NCI-H2171 (cell line): ENCODE measurements around the gene CCNDBP1.
"Not testable (repeated sequence)": the region's sequence is repeated elsewhere in the genome, so short reads cannot be mapped to it uniquely, and the experiment has no call there.

ENCODE experiments used
- DNase-seq: peaks from one replicate; lab custom pipeline; 2025; lab: John Stamatoyannopoulos, UW

Gene CCNDBP1

DNA sequence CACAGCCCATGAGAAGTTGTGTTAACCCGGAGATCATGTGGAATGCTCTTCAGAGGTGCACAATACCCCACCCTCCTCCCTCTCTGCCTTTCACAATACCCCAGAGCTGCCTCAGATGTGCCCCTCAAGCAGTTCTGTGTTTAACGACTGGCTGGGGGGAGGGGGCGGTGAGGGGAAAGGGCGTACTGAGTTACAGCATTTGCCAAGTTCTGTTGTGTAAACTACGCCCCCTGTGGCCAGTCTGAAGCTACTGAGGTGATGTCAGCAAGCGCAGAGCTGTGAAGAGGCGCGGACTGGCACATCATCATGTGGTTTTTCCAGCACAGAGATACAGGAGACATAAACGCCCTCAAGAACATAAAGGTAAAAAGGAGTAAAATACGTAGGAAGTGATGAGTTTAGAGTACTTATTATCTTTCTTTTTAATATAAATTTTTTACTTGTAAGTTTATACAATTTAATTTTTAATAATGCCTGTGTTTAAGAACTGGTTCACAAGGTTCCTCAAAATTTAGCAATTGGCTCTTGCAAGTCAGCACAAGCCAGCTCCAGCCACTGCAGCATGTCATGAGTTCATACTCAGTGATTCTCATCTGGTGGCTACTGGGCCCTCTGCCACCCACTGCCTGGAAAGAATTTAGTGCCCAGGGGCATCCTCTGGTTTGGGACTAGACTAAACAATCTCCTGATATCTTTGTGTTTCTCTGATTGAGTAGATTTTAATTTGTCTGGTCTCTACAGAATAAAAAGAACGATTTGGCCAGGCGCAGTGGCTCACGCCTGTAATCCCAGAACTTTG lies 33.9 kb downstream of the CCNDBP1 start:
- no peak for DNase-seq

DNA sequence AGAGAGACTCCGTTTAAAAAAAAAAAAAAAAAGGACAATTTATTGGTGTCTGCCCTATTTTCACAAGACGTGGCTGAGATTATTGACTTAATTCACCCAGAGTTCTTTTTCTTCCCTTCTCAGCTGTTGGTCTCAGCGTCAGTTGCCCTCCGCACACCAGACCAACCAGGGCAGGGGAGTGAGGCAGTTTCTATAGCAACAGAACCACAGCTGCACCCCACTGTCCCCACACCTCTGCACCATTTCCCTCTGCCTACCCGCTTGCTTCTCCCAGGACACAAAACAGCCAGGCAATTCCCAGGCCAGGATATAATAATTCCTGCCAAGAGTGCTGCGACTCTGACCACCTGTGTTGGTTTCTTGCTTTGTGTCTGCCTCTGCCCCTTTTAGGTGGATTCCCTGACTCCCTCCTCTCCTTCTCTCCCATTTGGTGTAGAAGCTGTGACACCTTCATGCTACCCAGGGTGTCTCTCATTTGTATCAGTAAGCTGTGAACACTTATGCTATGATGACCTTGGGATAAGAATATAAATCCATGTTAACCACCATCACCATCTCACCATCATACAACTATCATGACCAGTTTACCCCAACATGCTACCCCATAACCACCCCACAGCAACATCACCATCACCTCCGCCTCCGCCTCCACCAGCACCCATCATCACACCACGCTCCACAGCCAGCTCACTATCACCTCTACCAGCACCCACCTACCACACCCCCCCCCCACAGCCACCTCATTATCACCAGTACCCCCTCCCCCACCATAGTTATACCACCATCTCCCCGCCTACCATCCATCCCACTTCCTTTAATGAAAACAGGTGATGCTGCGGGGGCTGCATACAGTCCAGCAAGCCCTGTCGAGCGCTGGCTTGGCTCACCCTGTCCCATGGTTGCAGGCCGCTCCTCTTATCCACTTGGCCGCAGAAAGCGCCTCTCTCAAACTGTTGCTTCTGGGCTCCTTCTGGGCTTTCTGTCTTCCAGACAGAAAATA lies 35.0 kb downstream of the CCNDBP1 start:
- no peak for DNase-seq

DNA sequence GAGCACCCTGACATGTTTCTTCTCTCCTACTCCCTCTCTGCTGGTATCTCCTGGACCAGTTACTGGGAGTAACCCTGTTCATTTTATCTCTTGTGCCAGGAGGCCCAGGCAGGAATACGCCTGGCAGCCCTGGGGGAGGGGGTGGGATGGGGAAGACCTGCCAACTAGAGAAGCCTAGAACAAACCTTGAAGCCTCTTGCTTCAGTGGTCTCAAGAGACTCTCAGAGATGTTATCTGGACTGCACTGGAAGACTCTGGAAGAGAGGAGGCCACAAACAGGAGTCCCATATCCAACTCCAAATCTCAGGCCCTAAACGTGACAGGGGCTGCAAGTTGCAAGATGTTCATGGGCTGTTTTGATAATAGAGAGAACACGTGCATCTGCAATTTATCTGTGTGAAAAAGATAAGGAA lies 35.8 kb downstream of the CCNDBP1 start, which contains the start of gene EPB42:
Gene EPB42 (minus strand): TSS at position 28 of the 413 bp plus-strand sequence. CDS start 193 bp downstream, outside the sequence.
- no peak for DNase-seq

DNA sequence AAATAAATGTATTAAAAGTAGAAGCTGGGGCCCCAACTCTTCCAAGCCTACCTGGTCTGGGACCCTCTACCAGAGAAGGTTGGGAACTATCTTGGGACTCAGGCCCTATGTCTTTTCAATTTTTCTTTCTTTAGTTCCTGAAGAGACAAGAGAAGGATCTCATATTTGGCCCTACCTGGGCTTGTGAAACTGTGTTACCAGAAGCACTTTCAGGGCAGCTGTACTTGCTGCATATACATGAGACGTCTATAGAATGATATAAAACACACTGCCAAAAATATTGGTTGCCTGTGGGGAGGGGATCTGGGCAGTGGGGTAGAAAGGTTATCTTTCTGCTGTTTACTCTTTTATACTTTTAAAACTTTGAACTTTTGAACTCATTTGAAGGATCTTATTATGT lies 36.2 kb downstream of the CCNDBP1 start:
- DNase-seq: no peak

DNA sequence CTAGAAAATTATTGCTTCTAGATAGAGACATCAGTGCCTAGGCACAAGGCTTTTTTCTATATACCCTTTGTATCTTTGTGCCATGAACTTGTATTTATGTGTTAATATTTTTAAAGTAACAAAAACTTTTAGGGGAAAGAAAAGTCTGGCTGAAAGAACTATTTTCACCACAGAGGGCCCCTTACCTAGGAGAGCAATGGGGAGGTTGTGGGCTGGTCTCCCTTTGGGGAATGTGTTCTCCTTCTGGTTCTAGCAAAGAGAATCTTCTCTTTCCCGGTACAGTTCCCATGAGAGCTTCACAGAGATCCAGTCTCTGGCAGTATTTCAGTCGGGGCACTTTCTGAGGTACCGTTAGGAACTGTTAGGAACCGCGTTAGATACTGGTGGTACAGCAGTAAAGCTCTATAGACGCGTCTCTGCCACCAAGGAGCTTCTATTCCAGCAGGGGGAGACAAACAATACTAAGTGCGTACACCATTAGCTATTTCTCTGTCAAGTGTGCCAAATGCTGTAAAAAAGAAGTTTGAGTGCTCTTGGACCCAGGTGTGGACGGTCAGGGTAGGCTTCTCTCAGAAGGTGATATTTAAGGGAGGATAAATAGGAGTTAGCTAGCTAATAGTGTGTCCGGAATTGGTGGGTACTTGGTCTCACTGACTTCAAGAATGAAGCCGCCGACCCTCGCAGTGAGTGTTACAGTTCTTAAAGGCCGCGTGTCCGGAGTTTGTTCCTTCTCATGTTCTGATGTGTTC lies 40.2 kb downstream of the CCNDBP1 start:
- DNase-seq: peak; percentile 18

DNA sequence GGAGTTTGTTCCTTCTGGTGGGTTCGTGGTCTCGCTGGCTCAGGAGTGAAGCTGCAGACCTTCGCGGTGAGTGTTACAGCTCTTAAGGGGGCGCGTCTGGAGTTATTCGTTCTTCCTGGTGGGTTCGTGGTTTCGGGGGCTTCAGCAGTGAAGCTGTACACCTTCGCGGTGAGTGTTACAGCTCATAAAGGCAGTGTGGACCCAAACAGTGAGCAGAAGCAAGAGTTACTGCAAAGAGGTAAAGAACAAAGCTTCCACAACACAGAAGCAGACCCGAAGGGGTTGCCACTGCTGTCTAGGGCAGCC lies 40.7 kb downstream of the CCNDBP1 start:
- not testable (repeated sequence) for DNase-seq

DNA sequence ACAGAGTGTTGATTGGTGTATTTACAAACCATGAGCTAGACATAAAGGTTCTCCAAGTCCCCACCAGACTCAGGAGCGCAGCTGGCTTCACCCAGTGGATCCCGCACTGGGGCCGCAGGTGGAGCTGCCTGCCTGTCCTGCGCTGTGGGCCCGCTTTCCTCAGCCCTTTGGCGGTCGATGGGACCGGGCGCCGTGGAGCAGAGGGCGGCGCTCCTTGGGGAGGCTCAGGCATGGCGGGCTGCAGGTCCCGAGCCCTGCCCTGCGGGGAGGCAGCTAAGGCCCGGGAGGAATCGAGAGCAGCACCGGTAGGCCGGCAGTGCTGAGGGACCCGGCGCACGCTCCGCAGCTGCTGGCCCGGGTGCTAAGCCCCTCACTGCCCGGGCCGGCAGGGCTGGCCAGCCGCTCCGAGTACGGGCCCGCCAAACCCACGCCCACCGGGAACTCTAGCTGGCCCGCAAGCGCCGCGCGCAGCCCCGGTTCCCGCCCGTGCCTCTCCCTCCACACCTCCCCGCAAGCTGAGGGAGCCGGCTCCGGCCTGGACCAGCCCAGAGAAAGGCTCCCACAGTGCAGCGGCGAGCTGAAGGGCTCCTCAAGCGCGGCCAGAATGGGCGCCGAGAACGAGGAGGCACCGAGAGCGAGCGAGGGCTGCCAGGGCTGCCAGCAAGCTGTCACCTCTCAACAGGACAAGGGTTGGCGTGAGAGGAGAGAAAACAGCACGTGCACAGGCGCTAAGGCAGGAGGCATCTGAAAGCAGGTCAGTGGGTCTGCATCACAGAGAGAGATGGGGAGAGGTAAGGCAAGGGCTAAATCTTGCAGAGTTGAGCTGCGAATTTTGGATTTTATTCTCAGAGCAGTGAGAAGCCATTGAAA lies 41.5 kb downstream of the CCNDBP1 start:
- DNase-seq: no peak

DNA sequence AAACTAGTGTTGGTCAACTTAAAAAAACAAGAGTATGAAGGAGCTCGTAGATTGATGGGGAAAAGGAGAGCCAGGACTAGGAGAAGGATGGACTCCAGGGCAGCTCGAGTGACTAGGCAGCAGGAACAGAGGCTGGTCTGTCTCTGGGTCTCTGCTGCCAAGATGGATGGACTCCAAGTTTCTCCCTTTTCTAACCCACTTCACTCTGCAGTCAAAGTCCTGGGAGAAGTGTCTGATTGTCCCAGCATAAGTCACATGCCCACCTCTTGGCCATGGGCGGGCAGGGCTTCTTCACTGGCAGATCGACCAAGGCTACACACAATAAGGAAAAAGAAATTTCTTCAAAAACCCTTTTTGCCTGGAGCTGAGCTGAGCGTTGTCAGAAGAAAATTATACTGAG lies 44.8 kb downstream of the CCNDBP1 start:
- DNase-seq: no peak

DNA sequence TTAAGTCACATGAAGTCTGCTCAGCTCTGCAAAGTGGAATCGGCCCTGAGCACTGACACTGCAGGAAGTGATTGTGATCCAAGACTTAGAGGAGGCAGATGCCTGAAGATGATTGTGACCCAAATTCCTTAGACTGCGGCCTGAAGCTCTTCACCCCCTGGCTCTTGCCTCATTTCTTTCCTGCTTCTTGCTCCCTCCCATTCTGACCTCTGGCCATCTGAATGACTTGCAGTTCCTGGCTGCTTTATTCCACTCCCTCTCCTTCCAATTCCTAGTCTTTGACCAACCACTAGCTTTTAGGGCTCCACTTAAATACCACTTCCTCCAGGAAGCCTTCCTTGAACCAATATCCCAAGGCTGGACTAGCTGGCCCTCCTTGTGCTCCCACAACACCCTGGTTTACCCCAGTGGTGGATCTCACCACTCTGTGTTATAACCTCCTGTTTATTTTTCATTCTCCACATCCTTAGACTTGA lies 45.5 kb downstream of the CCNDBP1 start:
- DNase-seq: no peak

DNA sequence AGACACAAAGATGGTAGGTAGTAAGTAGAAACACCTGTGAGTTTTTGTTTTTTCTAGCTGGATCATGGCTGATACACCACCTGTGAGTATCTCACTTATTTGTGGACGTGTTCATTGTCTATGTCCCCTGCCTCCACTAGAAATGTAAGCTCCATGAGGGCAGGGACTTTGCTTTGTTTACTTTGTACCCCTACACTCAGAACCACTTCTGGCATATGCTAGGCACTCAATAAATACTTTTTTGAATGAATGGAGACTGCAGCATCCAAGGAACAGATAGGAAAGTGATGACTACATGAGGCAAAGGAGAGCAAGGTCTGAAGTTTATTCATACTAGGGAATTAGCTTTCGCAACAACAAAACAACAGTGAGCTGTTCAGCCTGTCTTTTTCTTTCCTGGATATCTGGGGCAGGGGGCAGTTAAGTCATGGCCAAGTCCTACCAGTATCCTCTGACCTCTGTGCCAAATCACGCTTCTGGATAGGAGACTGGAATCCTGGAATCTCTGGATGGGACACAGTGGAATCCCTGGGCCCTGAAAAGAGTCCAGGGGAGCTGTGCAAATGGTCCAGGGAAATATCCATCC lies 47.2 kb downstream of the CCNDBP1 start:
- no peak for DNase-seq

DNA sequence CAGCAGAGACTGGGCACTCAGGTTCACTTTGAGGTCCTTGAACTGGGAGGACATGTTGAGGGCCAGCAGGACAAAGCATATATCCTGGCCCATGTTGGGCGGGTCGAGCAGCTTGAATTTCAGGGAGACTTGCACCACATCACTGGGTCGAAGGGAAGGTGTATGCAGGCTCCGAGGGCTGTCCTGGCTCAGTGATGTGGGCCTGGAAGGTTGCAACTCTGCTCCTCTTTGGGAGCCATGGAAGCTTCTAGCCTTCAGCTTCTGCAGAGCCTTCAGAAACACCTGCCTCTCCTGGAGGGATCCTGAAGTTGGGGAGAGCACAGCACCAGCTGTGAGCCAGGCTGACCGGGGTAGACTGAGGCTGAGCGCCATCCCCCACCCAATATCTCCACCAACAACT lies 50.3 kb downstream of the CCNDBP1 start:
- DNase-seq: no peak

DNA sequence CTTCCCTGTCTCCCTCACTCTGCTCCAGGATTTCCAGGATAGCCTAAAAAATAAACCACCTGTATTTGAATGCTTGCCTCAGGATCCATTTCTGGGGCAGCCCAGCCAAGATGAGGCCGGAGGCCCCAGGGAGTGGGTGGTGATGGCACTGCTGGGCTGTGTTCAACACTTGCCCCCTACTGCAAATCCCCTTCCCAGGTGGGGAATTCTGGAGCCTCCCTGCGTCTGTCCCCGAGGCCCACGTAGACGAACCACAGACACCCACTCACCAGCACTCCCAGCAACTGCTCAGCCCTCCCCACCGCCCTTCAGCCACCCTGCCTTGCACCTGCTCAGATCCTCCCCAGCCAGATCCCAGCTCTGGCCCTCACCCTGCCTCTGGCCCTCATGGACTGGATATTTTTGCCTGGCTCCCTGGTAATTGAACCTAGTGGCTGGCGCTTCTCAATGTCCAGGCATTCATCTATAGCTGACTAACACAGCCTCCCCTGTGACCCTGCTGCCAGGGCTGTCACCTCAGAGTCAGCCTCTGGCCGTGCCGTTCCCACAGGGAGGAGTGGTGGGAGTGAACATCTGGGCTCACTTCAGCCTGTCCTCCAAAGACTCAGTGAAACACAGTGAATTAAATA lies 52.8 kb downstream of the CCNDBP1 start:
- DNase-seq: no peak

DNA sequence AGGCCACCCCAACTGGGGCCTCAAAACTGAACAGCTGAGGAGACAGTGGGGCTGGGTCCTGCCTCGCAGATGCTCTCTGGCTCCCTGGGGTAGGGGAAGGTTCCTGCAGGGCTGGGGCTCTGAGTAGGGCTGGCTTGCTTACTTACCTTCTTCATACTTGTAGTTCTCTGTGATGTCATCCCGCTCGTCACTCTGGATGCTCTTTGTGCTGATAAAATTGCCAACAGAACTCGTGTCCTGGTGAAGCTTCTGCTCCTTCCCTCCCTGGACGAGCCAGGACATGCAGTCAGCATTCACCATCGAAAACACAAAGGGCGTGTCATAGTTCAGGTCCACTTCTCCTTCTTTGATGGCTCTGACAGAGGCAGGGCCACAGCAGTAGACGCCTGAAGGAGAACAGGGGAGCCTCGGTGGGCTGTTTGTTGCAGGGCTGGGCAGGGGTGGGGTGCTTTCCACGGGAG lies 53.5 kb downstream of the CCNDBP1 start:
- DNase-seq: no peak

DNA sequence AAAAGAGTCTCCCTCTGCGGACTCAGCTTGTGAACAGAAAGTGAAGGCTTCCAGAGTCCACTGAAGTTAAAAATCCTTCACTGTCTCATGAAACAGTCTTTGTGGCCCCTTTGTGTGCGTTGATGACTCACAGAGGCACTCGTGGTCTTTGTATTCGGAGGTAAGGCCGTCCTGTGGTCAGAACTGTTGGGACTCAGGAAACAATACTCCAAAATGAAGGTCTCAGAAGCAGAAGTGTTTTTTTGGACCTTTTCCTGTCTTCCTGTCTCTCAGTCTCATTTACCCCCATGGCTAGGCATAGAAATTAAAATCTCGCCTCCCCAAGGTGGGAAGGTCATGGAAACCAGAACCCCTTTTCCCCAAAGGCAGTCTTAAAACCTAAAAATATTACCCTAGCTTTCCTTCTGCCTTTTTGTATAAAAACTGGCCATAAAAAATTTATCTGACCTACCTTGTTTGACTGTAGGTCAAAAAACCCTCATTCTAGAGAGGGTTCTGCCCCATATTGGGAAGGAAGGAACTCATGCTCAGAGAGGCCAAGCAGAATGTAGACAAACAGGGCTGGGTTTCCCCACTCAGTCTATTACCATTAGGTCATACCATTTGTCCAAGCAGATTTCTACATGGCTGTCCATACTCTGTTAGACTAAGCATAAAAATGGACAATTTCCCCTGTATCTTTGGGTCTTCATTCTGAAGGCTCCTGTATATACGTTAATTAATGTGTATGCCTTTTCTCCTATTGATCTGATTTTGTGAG lies 54.7 kb downstream of the CCNDBP1 start:
- DNase-seq: no peak

DNA sequence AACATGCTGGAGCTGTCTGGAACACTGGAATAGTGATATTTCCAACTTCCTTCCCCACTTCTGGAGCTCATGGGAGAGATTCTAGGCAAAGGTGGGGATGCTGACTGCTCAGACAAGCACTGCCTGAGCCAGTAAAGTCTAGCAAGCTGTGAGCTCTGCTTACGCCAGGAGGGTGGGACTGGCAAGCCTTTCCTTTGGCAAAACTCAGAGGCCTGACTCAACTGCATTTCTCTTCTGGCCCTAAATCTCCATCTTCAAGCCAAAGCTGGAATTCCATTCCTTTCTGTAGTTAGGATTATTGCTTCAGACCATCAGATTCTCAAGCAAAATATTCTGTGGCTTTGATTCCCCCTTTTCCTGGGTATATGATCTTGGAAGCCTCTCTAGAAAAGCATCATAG lies 55.9 kb downstream of the CCNDBP1 start:
- no peak for DNase-seq

DNA sequence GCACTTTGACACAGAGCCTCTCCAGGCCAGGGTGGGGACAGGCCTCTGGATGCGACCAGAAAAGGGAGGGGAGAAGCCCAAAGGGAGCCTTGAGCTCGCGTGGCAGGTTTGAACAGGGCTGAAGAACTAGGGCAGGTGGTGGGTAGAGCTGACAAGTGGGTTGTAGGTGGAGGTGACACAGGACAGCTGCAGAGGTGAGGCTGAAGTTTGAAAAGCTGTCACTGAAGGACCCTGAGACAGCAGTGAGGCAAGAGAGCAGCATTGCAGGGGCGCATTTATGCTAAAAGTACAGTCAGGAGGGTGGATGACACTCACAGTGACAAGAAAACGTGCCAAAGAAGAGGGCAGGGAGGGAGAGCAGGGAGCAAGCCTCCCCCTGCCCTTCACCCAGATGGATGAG lies 57.4 kb downstream of the CCNDBP1 start:
- no peak for DNase-seq

DNA sequence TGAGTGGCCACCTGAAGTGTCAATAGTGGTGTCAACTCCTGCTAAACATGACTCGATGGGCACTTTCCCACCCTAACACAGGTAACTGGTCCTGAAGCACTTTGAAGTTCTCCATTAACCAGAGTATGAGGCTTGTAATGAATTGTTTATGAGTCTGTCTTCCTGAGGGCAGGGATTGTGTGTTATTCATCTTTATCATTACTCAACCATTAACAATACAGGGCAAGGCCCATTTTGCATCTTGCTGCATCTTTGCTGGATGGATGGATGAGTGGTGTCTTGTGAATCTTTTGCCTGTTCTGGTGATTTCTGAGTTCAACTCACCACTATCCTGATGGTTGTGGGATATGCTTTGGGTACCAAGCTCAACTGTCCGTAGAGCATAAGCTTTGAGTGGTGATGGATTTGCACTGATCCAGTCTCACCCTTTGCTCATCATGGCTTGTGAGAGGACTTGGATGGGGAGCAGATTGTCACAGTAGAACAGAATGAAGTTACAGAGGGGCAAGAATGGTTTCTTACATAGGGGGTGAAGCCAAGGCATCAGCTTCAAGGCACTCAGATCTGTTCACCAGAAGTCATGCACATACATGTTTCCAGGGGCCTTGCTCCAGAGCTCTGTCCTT lies 57.9 kb downstream of the CCNDBP1 start:
- DNase-seq: no peak

DNA sequence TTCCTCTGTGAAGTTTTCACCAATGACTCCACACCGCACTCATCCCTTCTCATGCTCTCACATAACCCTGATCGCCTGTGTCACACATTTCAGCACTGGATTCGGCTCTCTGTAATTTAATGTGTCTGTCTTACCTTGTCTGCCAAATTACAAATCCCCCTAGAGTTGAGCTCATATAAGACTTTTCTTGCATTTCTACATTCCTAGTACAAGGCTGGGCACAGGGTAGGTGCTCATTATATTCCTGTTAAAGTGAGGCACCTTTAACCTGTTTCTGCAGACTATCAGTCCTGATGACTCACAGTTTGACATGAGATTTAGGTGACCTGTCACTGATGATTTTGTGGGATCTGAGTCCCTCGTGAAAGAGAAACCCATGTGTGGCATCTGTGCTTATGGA lies 58.9 kb downstream of the CCNDBP1 start:
- no peak for DNase-seq

DNA sequence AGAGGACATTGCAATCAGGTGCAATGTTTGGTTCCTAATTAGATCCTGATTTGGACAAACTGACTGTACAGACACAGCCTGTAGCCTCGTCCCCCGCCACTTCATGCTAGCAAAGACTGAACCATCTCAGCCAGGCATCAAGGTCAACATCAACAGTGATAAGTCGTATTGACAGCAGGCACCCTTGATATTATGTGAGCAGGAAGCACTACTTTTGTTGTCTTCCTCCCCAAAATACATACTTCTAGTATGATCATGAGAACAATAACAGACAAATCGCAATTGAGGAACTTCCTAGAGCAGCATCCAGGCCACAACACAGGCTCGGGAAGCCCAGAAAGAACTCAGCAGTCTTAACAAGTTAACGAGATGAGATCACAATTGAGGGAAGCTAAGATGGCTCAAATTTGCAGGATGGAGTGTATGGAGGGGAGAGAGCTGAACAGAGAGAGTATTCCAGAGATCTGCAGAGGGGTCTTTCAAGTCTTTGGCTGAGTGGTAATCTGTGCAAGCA lies 61.1 kb downstream of the CCNDBP1 start:
- DNase-seq: no peak
